NCI-H1930 (cell line): ENCODE results near the gene HOXA4.

ENCODE experiments used
- DNase-seq, 2 experiments: peaks; one replicate each; lab custom pipeline; 2025; lab: John Stamatoyannopoulos, UW

The HOXA4 gene

GRCh38 chr7:27158436-27159265 is 28.1 kb upstream of the HOXA4 start:
- no peak for DNase-seq

GRCh38 chr7:27157702-27158431 is 27.3 kb upstream of the HOXA4 start:
- DNase-seq = no peak

- DNase-seq = no peak
These were observed 26.6 kb upstream of the HOXA4 start for GRCh38 chr7:27156916-27157701.

- DNase-seq = peak; percentile 53 to 65
These were observed 25.9 kb upstream of the HOXA4 start, which contains the start of gene HOXA7 for GRCh38 chr7:27156508-27156898. Gene HOXA7, minus strand, starts transcription at chr7:27156675. Its CDS starts 130 bp downstream, at chr7:27156545.

GRCh38 chr7:27155816-27156507 is 25.4 kb upstream of the HOXA4 start:
- peak in 1 of 2 experiments; percentile 28 for DNase-seq

GRCh38 chr7:27154901-27155815 is 24.6 kb upstream of the HOXA4 start:
- no peak for DNase-seq

GRCh38 chr7:27154369-27154768 is 23.8 kb upstream of the HOXA4 start:
- DNase-seq = no peak

- no peak for DNase-seq
These were observed 23.0 kb upstream of the HOXA4 start for GRCh38 chr7:27153526-27153925.

GRCh38 chr7:27152816-27153442 is 22.4 kb upstream of the HOXA4 start:
- no peak for DNase-seq

- DNase-seq = no peak
These were observed 21.6 kb upstream of the HOXA4 start, which contains the start of gene HOXA3 for GRCh38 chr7:27151931-27152815. Gene HOXA3, minus strand, starts transcription at chr7:27152583. Its CDS starts 41,943 bp downstream, at chr7:27110640.

- peak in 1 of 2 experiments; percentile 24 for DNase-seq
These were observed 20.9 kb upstream of the HOXA4 start for GRCh38 chr7:27151341-27151930.

- peak; percentile 44 to 64 for DNase-seq
These were observed 20.2 kb upstream of the HOXA4 start for GRCh38 chr7:27150568-27151340.

GRCh38 chr7:27149842-27150567 is 19.4 kb upstream of the HOXA4 start:
- DNase-seq = no peak

GRCh38 chr7:27148756-27149641 is 18.4 kb upstream of the HOXA4 start:
- DNase-seq = no peak

GRCh38 chr7:27148031-27148755 is 17.6 kb upstream of the HOXA4 start:
- no peak for DNase-seq
